HCT116 (cell line): ENCODE data around the gene CCDC158. TPM values are rescaled to one million over a fixed set of nuclear protein-coding genes. Genes with fewer than 3 reads are reported as not detected.

ENCODE experiments used
- ATAC-seq: fragments of 200-7000 bp; cut with Tn5 transposase; 2 replicates; pipeline ENCODE4 v1.9.1; 2020; ENCODE audit warnings: mild to moderate bottlenecking, moderate library complexity
- BruUV-seq: library from RNA; stranded (reverse); fragments of 400-500 nt; replicated peaks from 2 replicates; lab custom pipeline; 2021; lab: Mats Ljungman, UMichigan
- CTCF ChIA-PET: fragments of 300-600 bp; sonication (Branson Sonifier 250); formaldehyde crosslinking; loops from one replicate; lab custom pipeline; 2021; ENCODE audit warnings: antibody characterized with exemption; lab: Charles Lee
- POLR2A ChIA-PET: fragments of 300-600, 350-600 bp; sonication (Branson Sonifier 250); formaldehyde crosslinking; loops from one replicate; lab custom pipeline; 2021; ENCODE audit warnings: antibody characterized with exemption; lab: Charles Lee
- RAD21 ChIA-PET, 2 experiments: fragments of 300-600 bp; sonication (Branson Sonifier 250); formaldehyde crosslinking; loops; one replicate each; lab custom pipeline; 2023; ENCODE audit warnings: low total read pairs in 2 of 2; ENCODE audit not compliant: uncharacterized antibody in 2 of 2, unreplicated experiment in 2 of 2, low non-redundant PET in 1 of 2; lab: Charles Lee
- DNase-seq: peaks from one replicate; pipeline ENCODE4 v3.0.0-alpha.2; 2010; ENCODE audit warnings: low read depth, low spot score
- H2AFZ ChIP-seq: fragments of 200-600 bp; shearing (Covaris generic), sonication (generic); 2 replicates; pipeline ENCODE4 v1.6.1; 2017; ENCODE audit warnings: low read depth, mixed run types, mixed read lengths, antibody characterized with exemption, low read length; ENCODE audit not compliant: poor library complexity, severe bottlenecking
- H3K27ac ChIP-seq: 2 replicates; pipeline ENCODE4 v1.5.1; 2012; ENCODE audit warnings: low read depth, low read length
- H3K27me3 ChIP-seq: fragments of 200-600 bp; sonication (generic); 2 replicates; pipeline ENCODE4 v1.6.1; 2016; ENCODE audit warnings: mixed run types, low read length, mixed read lengths; ENCODE audit not compliant: insufficient read depth
- H3K36me3 ChIP-seq, 2 experiments: fragments of 200-500 bp in 1 of 2; fragments of 200-600 bp in 1 of 2; sonication (Bioruptor generic) in 1 of 2; sonication (generic) in 1 of 2; 2 replicates each; pipeline versions ENCODE4 v1.5.1 to v1.6.1; 2014 to 2016; ENCODE audit warnings: low read length in 2 of 2, inconsistent platforms in 1 of 2, mixed read lengths in 1 of 2, mixed run types in 1 of 2; ENCODE audit not compliant: insufficient read depth in 2 of 2, control insufficient read depth in 1 of 2
- H3K4me1 ChIP-seq, 2 experiments: fragments of 200-600 bp in 1 of 2; sonication (generic) in 1 of 2; 2 replicates each; pipeline versions ENCODE4 v1.5.1 to v1.6.1; 2012 to 2017; ENCODE audit warnings: low read length in 2 of 2, inconsistent platforms in 1 of 2, mild to moderate bottlenecking in 1 of 2, mixed read lengths in 1 of 2, mixed run types in 1 of 2, moderate library complexity in 1 of 2; ENCODE audit not compliant: insufficient read depth in 2 of 2, control insufficient read depth in 1 of 2
- H3K4me2 ChIP-seq: fragments of 200-600 bp; sonication (generic); 2 replicates; pipeline ENCODE4 v1.6.1; 2017; ENCODE audit warnings: mixed run types, low read length, mixed read lengths
- H3K4me3 ChIP-seq, 2 experiments: fragments of 200-600 bp in 1 of 2; sonication (generic) in 1 of 2; replicated peaks in 1 of 2; 2 replicates each; pipeline ENCODE4 v1.5.1; 2011 to 2016; ENCODE audit warnings: low read length in 2 of 2, control low read depth in 1 of 2, low read depth in 1 of 2, mild to moderate bottlenecking in 1 of 2, mixed read lengths in 1 of 2, mixed run types in 1 of 2
- H3K79me2 ChIP-seq: fragments of 200-600 bp; sonication (generic); 2 replicates; pipeline ENCODE4 v1.6.1; 2017; ENCODE audit warnings: mild to moderate bottlenecking, mixed run types, low read length, moderate library complexity, mixed read lengths; ENCODE audit not compliant: insufficient read depth
- H3K9ac ChIP-seq: fragments of 200-600 bp; sonication (generic); 2 replicates; pipeline ENCODE4 v1.6.1; 2016; ENCODE audit warnings: low read length, mixed read lengths
- H3K9me2 ChIP-seq: fragments of 200-600 bp; sonication (generic), shearing (Covaris generic); 2 replicates; pipeline ENCODE4 v1.6.1; 2017; ENCODE audit warnings: mixed run types, mild to moderate bottlenecking, moderate library complexity; ENCODE audit not compliant: insufficient read depth
- H3K9me3 ChIP-seq, 2 experiments: fragments of 200-500 bp in 1 of 2; fragments of 200-600 bp in 1 of 2; sonication (Bioruptor generic) in 1 of 2; sonication (generic) in 1 of 2; 2 replicates each; pipeline ENCODE4 v1.6.1; 2014 to 2017; ENCODE audit warnings: low read length in 2 of 2, mixed read lengths in 2 of 2, inconsistent platforms in 1 of 2, low read depth in 1 of 2, mild to moderate bottlenecking in 1 of 2, mixed run types in 1 of 2, moderate library complexity in 1 of 2; ENCODE audit not compliant: control insufficient read depth in 1 of 2, insufficient read depth in 1 of 2
- H4K20me1 ChIP-seq: fragments of 200-600 bp; sonication (generic), shearing (Covaris generic); 2 replicates; pipeline ENCODE4 v1.6.1; 2017; ENCODE audit warnings: mixed run types, mild to moderate bottlenecking, moderate library complexity; ENCODE audit not compliant: insufficient read depth
- CBX3 ChIP-seq: IDR thresholded peaks from 2 replicates; pipeline ENCODE4 v1.6.1; 2012; ENCODE audit warnings: low read depth
- CEBPB ChIP-seq: IDR thresholded peaks from 2 replicates; pipeline ENCODE4 v1.6.1; 2012; ENCODE audit warnings: low read depth
- ELF1 ChIP-seq: IDR thresholded peaks from 2 replicates; pipeline ENCODE4 v1.6.1; 2012; ENCODE audit warnings: low read depth, borderline replicate concordance
- EZH2 ChIP-seq: fragments of 200-600 bp; sonication (generic); IDR thresholded peaks from 2 replicates; pipeline ENCODE4 v1.6.1; 2017; ENCODE audit warnings: antibody characterized with exemption, mixed run types
- EZH2phosphoT487 ChIP-seq: fragments of 200-600 bp; IDR thresholded peaks from 2 replicates; pipeline ENCODE4 v1.6.1; 2018; ENCODE audit warnings: antibody characterized with exemption, borderline replicate concordance
- FOSL1 ChIP-seq: IDR thresholded peaks from 2 replicates; pipeline ENCODE4 v1.6.1; 2012; ENCODE audit warnings: low read depth
- JUND ChIP-seq: IDR thresholded peaks from 2 replicates; pipeline ENCODE4 v1.6.1; 2012
- POLR2AphosphoS5 ChIP-seq: IDR thresholded peaks from 2 replicates; pipeline ENCODE4 v1.6.1; 2011; ENCODE audit warnings: mild to moderate bottlenecking, low read depth, low read length, moderate library complexity
- SIN3A ChIP-seq: IDR thresholded peaks from 2 replicates; pipeline ENCODE4 v1.6.1; 2012; ENCODE audit warnings: low read depth
- SP1 ChIP-seq: IDR thresholded peaks from 2 replicates; pipeline ENCODE4 v1.6.1; 2012; ENCODE audit warnings: low read depth
- TCF7L2 ChIP-seq: IDR thresholded peaks from 2 replicates; pipeline ENCODE4 v1.7.0; 2011; ENCODE audit warnings: borderline replicate concordance, inconsistent platforms; ENCODE audit not compliant: insufficient read depth, insufficient read length; ENCODE audit errors: extremely low read depth
- YY1 ChIP-seq: IDR thresholded peaks from 2 replicates; pipeline ENCODE4 v1.6.1; 2011; ENCODE audit warnings: low read length, low read depth, moderate library complexity, mild to moderate bottlenecking; ENCODE audit not compliant: insufficient replicate concordance; ENCODE audit errors: extremely low read depth
- ZFX ChIP-seq: fragments of 450-650 bp; IDR thresholded peaks from 2 replicates; pipeline ENCODE4 v1.6.1; 2017
- intact Hi-C: fragments of 100-400 bp; cut with micrococcal nuclease; formaldehyde crosslinking; loops from 2 replicates; pipeline ENCODE4 v1.10.0; 2022
- total RNA-seq: library from RNA; stranded (reverse); gene quantifications from one replicate; pipeline ENCODE4 v1.2.1, GENCODE V29; 2021; ENCODE audit not compliant: unreplicated experiment
- TF ChIP-seq, protein P1 (sequence below): IDR thresholded peaks from 2 replicates; pipeline ENCODE4 v1.6.1; 2012; ENCODE audit warnings: low read depth
- TF ChIP-seq, protein P2 (sequence below): IDR thresholded peaks from 2 replicates; pipeline ENCODE4 v1.6.1; 2011; ENCODE audit warnings: mild to moderate bottlenecking, low read length, moderate library complexity; ENCODE audit not compliant: insufficient replicate concordance; ENCODE audit errors: extremely low read depth
- TF ChIP-seq, protein P3 (sequence below): IDR thresholded peaks from 2 replicates; pipeline ENCODE4 v1.6.1; 2012
- TF ChIP-seq, protein P4 (sequence below): IDR thresholded peaks from 2 replicates; pipeline ENCODE4 v1.6.1; 2012

The CCDC158 gene
- total RNA-seq, 1 experiment from 2014 or later, result not detected

DNA sequence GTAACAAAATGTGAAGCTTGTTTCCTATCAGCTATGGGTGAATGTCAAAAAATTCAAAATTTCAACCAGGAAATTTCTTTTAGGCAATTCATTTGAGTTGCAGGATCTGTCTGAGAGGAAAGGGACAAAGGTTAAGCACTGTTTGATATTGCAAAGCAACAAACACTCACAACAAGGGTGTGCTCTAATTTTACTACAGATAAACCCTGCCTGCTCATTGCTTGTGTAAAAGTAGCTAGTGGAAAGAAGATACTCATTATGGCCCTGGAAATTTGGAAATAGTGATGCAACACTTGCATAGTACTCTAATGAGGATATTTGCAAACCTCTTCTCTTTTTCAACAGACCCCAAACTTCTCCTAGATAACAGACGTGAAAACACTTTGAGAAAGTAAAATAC lies 142.4 kb downstream of the CCDC158 start:
- CTCF ChIA-PET, result interaction anchor here (1.2 kb wide), 1 partner anchor 99 kb away, joined by 4 read pairs; no protein-coding TSS in a partner anchor
- Histone ChIP-seq H3K79me2 (no peaks in the 10 kb centered on the region), H4K20me1 (no peaks in the 10 kb centered on the region), H2AFZ (no peak overlapping the region), H3K9ac (no peak overlapping the region), H3K27me3 (no peaks in the 10 kb centered on the region), H3K9me3 (no peaks in the 10 kb centered on the region), H3K4me3 (no peak overlapping the region), H3K9me2 (no peaks in the 10 kb centered on the region), H3K27ac (no peak overlapping the region), H3K4me1 (no peaks in the 10 kb centered on the region), H3K36me3 (no peaks in the 10 kb centered on the region), H3K4me2 (no peak overlapping the region)
- TF ChIP-seq, protein P1, sequence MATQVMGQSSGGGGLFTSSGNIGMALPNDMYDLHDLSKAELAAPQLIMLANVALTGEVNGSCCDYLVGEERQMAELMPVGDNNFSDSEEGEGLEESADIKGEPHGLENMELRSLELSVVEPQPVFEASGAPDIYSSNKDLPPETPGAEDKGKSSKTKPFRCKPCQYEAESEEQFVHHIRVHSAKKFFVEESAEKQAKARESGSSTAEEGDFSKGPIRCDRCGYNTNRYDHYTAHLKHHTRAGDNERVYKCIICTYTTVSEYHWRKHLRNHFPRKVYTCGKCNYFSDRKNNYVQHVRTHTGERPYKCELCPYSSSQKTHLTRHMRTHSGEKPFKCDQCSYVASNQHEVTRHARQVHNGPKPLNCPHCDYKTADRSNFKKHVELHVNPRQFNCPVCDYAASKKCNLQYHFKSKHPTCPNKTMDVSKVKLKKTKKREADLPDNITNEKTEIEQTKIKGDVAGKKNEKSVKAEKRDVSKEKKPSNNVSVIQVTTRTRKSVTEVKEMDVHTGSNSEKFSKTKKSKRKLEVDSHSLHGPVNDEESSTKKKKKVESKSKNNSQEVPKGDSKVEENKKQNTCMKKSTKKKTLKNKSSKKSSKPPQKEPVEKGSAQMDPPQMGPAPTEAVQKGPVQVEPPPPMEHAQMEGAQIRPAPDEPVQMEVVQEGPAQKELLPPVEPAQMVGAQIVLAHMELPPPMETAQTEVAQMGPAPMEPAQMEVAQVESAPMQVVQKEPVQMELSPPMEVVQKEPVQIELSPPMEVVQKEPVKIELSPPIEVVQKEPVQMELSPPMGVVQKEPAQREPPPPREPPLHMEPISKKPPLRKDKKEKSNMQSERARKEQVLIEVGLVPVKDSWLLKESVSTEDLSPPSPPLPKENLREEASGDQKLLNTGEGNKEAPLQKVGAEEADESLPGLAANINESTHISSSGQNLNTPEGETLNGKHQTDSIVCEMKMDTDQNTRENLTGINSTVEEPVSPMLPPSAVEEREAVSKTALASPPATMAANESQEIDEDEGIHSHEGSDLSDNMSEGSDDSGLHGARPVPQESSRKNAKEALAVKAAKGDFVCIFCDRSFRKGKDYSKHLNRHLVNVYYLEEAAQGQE, result no peak
- no peak for TF ChIP-seq ZFX
- TF ChIP-seq, protein P2, sequence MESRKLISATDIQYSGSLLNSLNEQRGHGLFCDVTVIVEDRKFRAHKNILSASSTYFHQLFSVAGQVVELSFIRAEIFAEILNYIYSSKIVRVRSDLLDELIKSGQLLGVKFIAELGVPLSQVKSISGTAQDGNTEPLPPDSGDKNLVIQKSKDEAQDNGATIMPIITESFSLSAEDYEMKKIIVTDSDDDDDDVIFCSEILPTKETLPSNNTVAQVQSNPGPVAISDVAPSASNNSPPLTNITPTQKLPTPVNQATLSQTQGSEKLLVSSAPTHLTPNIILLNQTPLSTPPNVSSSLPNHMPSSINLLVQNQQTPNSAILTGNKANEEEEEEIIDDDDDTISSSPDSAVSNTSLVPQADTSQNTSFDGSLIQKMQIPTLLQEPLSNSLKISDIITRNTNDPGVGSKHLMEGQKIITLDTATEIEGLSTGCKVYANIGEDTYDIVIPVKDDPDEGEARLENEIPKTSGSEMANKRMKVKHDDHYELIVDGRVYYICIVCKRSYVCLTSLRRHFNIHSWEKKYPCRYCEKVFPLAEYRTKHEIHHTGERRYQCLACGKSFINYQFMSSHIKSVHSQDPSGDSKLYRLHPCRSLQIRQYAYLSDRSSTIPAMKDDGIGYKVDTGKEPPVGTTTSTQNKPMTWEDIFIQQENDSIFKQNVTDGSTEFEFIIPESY, result no peak
- TF ChIP-seq JUND, result no peak
- TF ChIP-seq CBX3, result no peak
- no peak for TF ChIP-seq SIN3A
- no peak for TF ChIP-seq FOSL1
- TF ChIP-seq EZH2phosphoT487, result no peak
- TF ChIP-seq, protein P3, sequence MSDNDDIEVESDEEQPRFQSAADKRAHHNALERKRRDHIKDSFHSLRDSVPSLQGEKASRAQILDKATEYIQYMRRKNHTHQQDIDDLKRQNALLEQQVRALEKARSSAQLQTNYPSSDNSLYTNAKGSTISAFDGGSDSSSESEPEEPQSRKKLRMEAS, result no peak
- TF ChIP-seq EZH2, result no peak
- no peak for TF ChIP-seq CEBPB
- TF ChIP-seq ELF1, result no peak
- TF ChIP-seq YY1, result no peak
- TF ChIP-seq, protein P4, sequence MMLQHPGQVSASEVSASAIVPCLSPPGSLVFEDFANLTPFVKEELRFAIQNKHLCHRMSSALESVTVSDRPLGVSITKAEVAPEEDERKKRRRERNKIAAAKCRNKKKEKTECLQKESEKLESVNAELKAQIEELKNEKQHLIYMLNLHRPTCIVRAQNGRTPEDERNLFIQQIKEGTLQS, result no peak
- TF ChIP-seq TCF7L2, result no peak
- no peak for TF ChIP-seq SP1
- no peak for TF ChIP-seq POLR2AphosphoS5
- DNase-seq (no peak), ATAC-seq (no peak)
- POLR2A ChIA-PET, result no interaction called here
- RAD21 ChIA-PET, result no interaction called here
- no TSS peak for BruUV-seq
- intact Hi-C loops, result no loop called here
